Raji (cell line): Measurements from ENCODE around the gene SENP7.

Experiments
- POLR2A ChIP-seq: IDR thresholded peaks from 2 replicates; pipeline ENCODE4 v1.6.1; 2011; ENCODE audit warnings: low read depth, low read length, control low read depth; ENCODE audit not compliant: insufficient read depth

The SENP7 gene

GRCh38 chr3:101387351-101387750 lies 125.7 kb downstream of the SENP7 start:
- no peak for TF ChIP-seq POLR2A

- no peak for TF ChIP-seq POLR2A
Measured at GRCh38 chr3:101384426-101384825, 128.6 kb downstream of the SENP7 start.

GRCh38 chr3:101383656-101384055 lies 129.4 kb downstream of the SENP7 start:
- TF ChIP-seq POLR2A = no peak

- TF ChIP-seq POLR2A = no peak
Measured at GRCh38 chr3:101383156-101383575, 129.8 kb downstream of the SENP7 start.

- no peak for TF ChIP-seq POLR2A
Measured at GRCh38 chr3:101381809-101382208, 131.2 kb downstream of the SENP7 start.

GRCh38 chr3:101379658-101380376 lies 133.2 kb downstream of the SENP7 start:
- no peak for TF ChIP-seq POLR2A

- no peak for TF ChIP-seq POLR2A
Measured at GRCh38 chr3:101377796-101378195, 135.2 kb downstream of the SENP7 start.

- TF ChIP-seq POLR2A = no peak
Measured at GRCh38 chr3:101377209-101377608, 135.8 kb downstream of the SENP7 start.

GRCh38 chr3:101375586-101375985 lies 137.4 kb downstream of the SENP7 start:
- no peak for TF ChIP-seq POLR2A

- no peak for TF ChIP-seq POLR2A
Measured at GRCh38 chr3:101362406-101362805, 150.6 kb downstream of the SENP7 start.

- no peak for TF ChIP-seq POLR2A
Measured at GRCh38 chr3:101351829-101352228, 161.2 kb downstream of the SENP7 start.

- no peak for TF ChIP-seq POLR2A
Measured at GRCh38 chr3:101340591-101340990, 172.4 kb downstream of the SENP7 start.

GRCh38 chr3:101333883-101334282 lies 179.1 kb downstream of the SENP7 start:
- no peak for TF ChIP-seq POLR2A

- TF ChIP-seq POLR2A = no peak
Measured at GRCh38 chr3:101329016-101329673, 183.9 kb downstream of the SENP7 start.

- no peak for TF ChIP-seq POLR2A
Measured at GRCh38 chr3:101325393-101326134, 187.4 kb downstream of the SENP7 start.

- no peak for TF ChIP-seq POLR2A
Measured at GRCh38 chr3:101320475-101320874, 192.5 kb downstream of the SENP7 start, which contains the start of gene IMPG2. Gene IMPG2, minus strand, starts transcription at chr3:101320575. Its CDS starts 203 bp downstream, at chr3:101320372.
